Activated CD4-positive, alpha-beta memory T cell treated with anti-CD3 and anti-CD28 coated beads for 36 hours (primary cell): Measurements from ENCODE around the gene TTK. TPM values are rescaled to one million over a fixed set of nuclear protein-coding genes. Genes with fewer than 3 reads are reported as not detected.
A peak's percentile ranks its signal among the peaks of the same experiment; 100 is the strongest.

ENCODE experiments used
- CTCF ChIA-PET: fragments of 350-600 bp; sonication (Branson Sonifier 250); formaldehyde crosslinking; loops from one replicate; lab custom pipeline; 2021; ENCODE audit warnings: antibody characterized with exemption, inconsistent platforms; lab: Charles Lee
- POLR2A ChIA-PET: fragments of 350-600 bp; sonication (Branson Sonifier 250); formaldehyde crosslinking; loops from one replicate; lab custom pipeline; 2021; ENCODE audit warnings: antibody characterized with exemption; lab: Charles Lee
- DNase-seq: peaks from one replicate; pipeline ENCODE4 v3.0.0-alpha.2; 2020
- H3K27ac Mint-ChIP-seq: one replicate; pipeline ENCODE4 v1.8.0; 2021; ENCODE audit warnings: mixed read lengths
- H3K27me3 Mint-ChIP-seq: one replicate; pipeline ENCODE4 v1.8.0; 2021; ENCODE audit warnings: mixed read lengths
- H3K36me3 Mint-ChIP-seq: one replicate; pipeline ENCODE4 v1.8.0; 2021; ENCODE audit warnings: mixed read lengths
- H3K4me1 Mint-ChIP-seq: one replicate; pipeline ENCODE4 v1.8.0; 2021; ENCODE audit warnings: low read depth, mixed read lengths
- H3K4me3 Mint-ChIP-seq: one replicate; pipeline ENCODE4 v1.8.0; 2021; ENCODE audit warnings: mild to moderate bottlenecking, mixed read lengths
- H3K9me3 Mint-ChIP-seq: one replicate; pipeline ENCODE4 v1.8.0; 2021; ENCODE audit warnings: mixed read lengths
- intact Hi-C: fragments of 100-400 bp; cut with micrococcal nuclease; formaldehyde crosslinking; loops from one replicate; pipeline ENCODE4 v1.15.1; 2023
- total RNA-seq, 2 experiments: library from RNA; stranded (reverse); gene quantifications; one replicate each; pipeline ENCODE4 v1.2.3, GENCODE V29; 2021

The TTK gene
- 10 to 100 TPM; 37.2 to 39.4 TPM for total RNA-seq

DNA sequence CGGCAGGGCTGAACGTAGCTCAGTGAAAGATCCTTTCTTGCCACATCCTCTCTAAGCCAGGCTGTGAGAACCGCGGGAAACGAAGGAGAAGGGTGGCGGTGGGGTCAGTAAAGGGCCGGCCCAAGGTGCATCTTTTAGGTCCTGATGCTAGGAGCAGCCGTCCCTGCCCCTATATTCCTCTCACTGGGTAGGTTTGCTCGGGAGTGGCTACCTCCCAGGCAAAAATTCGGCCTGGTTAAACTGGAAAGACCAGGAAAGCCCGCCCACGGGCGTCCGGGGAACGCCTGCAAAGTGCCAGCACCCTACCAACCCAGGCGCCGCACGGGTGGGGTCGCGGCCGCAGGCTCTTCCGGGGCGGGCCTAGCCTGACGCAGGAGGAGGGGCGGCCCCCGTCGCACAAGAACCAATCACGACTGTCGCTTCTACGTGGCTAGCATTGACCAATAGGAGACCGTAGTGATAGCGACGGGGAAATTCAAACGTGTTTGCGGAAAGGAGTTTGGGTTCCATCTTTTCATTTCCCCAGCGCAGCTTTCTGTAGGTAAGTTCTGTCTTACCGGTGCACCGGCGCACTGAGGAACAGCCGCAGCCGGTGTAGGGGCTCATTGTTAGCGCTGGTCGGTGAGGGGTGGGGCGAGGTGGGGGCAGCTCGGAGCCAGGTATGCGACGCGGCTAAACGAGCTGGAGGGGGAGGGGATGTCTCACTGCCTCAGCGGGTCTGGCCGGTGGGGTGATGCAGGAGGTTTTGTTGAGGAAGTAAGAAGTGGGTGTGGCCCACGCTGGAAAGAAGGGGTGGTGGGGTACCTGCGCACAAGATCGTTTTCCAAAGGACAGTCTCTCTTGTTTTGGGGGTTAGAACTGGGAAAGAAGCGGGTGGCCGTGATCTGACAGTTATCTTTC lies at the start of gene TTK:
TSS of gene TTK (plus strand) at position 477 of the 900 bp plus-strand sequence. CDS start 1,195 bp downstream, outside the sequence.
- peaks cover 17% of the 10 kb centered on the region for H3K36me3 Mint-ChIP-seq
- H3K4me3 Mint-ChIP-seq, result peak within 1 kb of the TSS; percentile 94
- CTCF ChIA-PET, result interaction anchor here (1.0 to 1.8 kb wide), 3 partner anchors 55 to 89 kb away, joined by 3 to 9 read pairs (median 7); no protein-coding TSS in a partner anchor

DNA sequence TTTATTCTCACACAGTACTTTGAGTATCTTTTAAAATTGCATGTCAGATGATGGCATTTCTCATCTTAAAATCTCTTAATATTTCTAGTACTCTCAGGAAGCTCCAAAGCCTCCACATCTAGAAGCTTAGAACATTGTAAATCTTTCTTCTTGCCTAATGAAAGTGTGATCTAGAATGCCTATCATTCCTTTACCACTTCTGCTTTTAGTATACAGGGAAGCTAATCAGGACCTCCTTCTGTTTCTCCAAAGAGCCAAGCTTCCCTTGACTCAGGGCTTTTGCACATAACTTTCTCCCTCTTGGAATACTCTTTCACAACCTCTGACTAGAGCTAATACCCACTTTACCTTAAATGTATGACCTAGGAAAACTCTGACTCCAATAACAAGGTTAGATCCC lies 49.6 kb upstream of the TTK start:
- H3K4me3 Mint-ChIP-seq, result no peak overlapping the region
- H3K36me3 Mint-ChIP-seq, result no peaks in the 10 kb centered on the region
- intact Hi-C loops, result no loop called here
- ChIA-PET POLR2A (no interaction called here), CTCF (interaction anchor here (0.8 kb wide), 1 partner anchor 139 kb away, joined by 3 read pairs; no protein-coding TSS in a partner anchor)
- H3K4me1 Mint-ChIP-seq, result no peaks in the 10 kb centered on the region
- no peak overlapping the region for H3K27ac Mint-ChIP-seq
- peaks cover 5% of the 10 kb centered on the region for H3K9me3 Mint-ChIP-seq
- peaks cover 15% of the 10 kb centered on the region for H3K27me3 Mint-ChIP-seq
- no peak for DNase-seq

More for the DNA sequence above, at the start of gene TTK:
- Mint-ChIP-seq H3K27ac (peak within 1 kb of the TSS; percentile 86), H3K27me3 (peaks cover 3% of the 10 kb centered on the region), H3K4me1 (peaks cover 28% of the 10 kb centered on the region), H3K9me3 (no peaks in the 10 kb centered on the region)
- POLR2A ChIA-PET, result interaction anchor here (1.1 to 1.3 kb wide), 3 partner anchors 58 to 102 kb away, joined by 3 to 7 read pairs (median 3); partner anchors contain the start of gene BCKDHB
- intact Hi-C loops, result loop anchor here (1.0 to 5.0 kb wide), 8 partner anchors 55 to 1748 kb away; partner anchors contain the start of genes BCKDHB and TENT5A
- DNase-seq, result peak; percentile 94

- peaks cover 9% of the 10 kb centered on the region for H3K27me3 Mint-ChIP-seq
- CTCF ChIA-PET, result interaction anchor here (2.1 to 3.4 kb wide), 2 partner anchors 15 to 18 kb away, joined by 6 to 16 read pairs; no protein-coding TSS in a partner anchor
- no peak overlapping the region for H3K4me3 Mint-ChIP-seq
- no peaks in the 10 kb centered on the region for H3K36me3 Mint-ChIP-seq
- POLR2A ChIA-PET, result no interaction called here
- intact Hi-C loops, result no loop called here
- DNase-seq, result no peak
- peaks cover 19% of the 10 kb centered on the region for H3K9me3 Mint-ChIP-seq
- H3K4me1 Mint-ChIP-seq, result no peaks in the 10 kb centered on the region
- H3K27ac Mint-ChIP-seq, result peak overlapping the region; percentile 28
Observed at GRCh38 chr6:79964607-79965081, 39.8 kb upstream of the TTK start.

DNA sequence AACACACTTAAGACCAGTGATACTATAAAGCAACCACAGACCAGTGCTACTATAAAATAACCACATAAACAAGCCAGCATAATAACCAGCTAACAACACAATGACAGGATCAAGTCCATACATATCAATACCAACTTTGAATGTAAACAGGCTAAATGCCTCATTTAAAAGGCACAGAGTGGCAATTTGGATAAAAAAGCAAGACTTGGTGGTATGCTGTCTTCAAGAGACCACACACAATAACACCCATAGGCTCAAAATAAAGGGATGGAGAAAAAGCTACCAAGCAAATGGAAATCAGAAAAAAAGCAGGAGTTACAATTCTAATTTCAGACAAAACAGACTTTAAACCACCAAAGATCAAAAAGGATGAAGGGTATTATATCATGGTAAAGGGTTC lies 37.3 kb upstream of the TTK start:
- H3K27me3 Mint-ChIP-seq, result peaks cover 8% of the 10 kb centered on the region
- H3K36me3 Mint-ChIP-seq, result no peaks in the 10 kb centered on the region
- H3K27ac Mint-ChIP-seq, result no peak overlapping the region
- no peaks in the 10 kb centered on the region for H3K4me1 Mint-ChIP-seq
- ChIA-PET CTCF (interaction anchor here (3.4 kb wide), 1 partner anchor 18 kb away, joined by 16 read pairs; no protein-coding TSS in a partner anchor), POLR2A (no interaction called here)
- H3K4me3 Mint-ChIP-seq, result no peak overlapping the region
- H3K9me3 Mint-ChIP-seq, result peaks cover 24% of the 10 kb centered on the region
- no peak for DNase-seq
- intact Hi-C loops, result no loop called here

GRCh38 chr6:79969784-79970183 lies 34.7 kb upstream of the TTK start:
- no peaks in the 10 kb centered on the region for H3K4me1 Mint-ChIP-seq
- ChIA-PET CTCF (no interaction called here), POLR2A (no interaction called here)
- no peaks in the 10 kb centered on the region for H3K36me3 Mint-ChIP-seq
- intact Hi-C loops, result no loop called here
- DNase-seq, result no peak
- peaks cover 4% of the 10 kb centered on the region for H3K27me3 Mint-ChIP-seq
- H3K4me3 Mint-ChIP-seq, result no peak overlapping the region
- H3K27ac Mint-ChIP-seq, result no peak overlapping the region
- H3K9me3 Mint-ChIP-seq, result peaks cover 24% of the 10 kb centered on the region

DNA sequence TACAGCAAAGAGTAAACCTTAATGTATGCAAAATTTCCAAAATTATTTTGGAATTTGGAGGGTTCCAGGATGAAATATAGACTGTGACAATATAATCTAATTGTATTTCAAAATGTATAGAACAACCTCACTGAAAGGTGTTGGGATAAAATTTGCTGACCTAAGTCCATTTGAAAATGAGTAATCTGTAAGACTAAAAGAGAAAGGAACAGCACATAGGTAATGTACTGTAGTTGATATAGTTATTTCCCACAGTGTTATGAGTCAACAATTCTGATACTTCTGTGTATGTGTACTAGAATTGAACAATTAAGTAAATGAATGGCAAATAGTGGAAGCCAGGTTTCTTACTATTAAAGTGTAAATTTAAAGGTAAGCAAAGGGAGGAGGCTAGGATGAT lies 33.3 kb upstream of the TTK start:
- intact Hi-C loops, result no loop called here
- POLR2A ChIA-PET, result no interaction called here
- Mint-ChIP-seq H3K4me1 (peaks cover 2% of the 10 kb centered on the region), H3K27ac (no peak overlapping the region), H3K36me3 (no peaks in the 10 kb centered on the region), H3K27me3 (peaks cover 10% of the 10 kb centered on the region), H3K4me3 (no peak overlapping the region), H3K9me3 (peaks cover 24% of the 10 kb centered on the region)
- no peak for DNase-seq
- CTCF ChIA-PET, result no interaction called here

DNA sequence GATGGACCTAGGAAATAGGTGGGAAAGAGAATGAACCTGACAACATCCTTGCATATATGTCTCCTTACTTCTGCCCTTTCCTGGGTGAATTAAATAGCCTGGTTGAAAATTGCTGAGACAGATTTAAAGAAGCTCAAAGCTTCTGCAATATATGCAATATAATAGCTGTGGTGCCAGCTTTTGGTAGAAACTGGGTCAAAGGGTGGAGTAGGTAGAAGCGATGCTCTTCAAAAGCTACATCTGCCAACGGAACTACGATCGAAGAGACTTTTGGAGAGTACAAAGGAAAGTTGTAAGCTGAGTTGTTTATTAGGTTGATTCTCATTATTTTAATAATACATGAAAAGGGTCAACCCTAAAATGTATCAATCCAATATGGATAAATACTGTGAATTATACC lies 22.8 kb upstream of the TTK start:
- intact Hi-C loops, result no loop called here
- no peak for DNase-seq
- Mint-ChIP-seq H3K9me3 (no peaks in the 10 kb centered on the region), H3K27me3 (peaks cover 7% of the 10 kb centered on the region), H3K36me3 (no peaks in the 10 kb centered on the region), H3K4me1 (no peaks in the 10 kb centered on the region), H3K27ac (no peak overlapping the region), H3K4me3 (no peak overlapping the region)
- CTCF ChIA-PET, result interaction anchor here (1.0 to 1.6 kb wide), 2 partner anchors 33 to 35 kb away, joined by 3 to 12 read pairs; no protein-coding TSS in a partner anchor
- POLR2A ChIA-PET, result no interaction called here

DNA sequence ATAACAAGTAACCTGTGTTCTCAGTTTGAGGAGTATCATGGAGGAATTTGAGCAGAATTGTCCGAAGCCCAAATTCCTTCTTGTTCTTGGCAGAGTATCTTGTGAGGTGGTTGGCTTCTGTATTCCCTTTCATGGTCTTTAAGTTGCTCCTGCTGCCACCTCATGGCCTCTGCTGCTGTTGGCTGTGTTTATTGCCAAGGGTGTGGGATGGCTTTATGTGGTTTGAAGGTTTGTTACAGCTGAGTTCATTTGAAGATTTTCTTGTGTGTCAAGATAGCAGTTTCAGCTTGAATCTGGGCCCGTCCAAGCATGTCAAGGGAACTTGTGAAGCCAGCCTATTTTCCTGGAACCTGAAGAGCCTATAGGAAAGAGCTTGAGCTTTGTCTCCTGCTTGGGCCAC lies 20.2 kb upstream of the TTK start:
- Mint-ChIP-seq H3K9me3 (no peaks in the 10 kb centered on the region), H3K36me3 (no peaks in the 10 kb centered on the region), H3K4me1 (no peaks in the 10 kb centered on the region), H3K4me3 (no peak overlapping the region), H3K27ac (no peak overlapping the region), H3K27me3 (peaks cover 2% of the 10 kb centered on the region)
- POLR2A ChIA-PET, result no interaction called here
- CTCF ChIA-PET, result interaction anchor here (4.0 kb wide), 1 partner anchor 35 kb away, joined by 18 read pairs; no protein-coding TSS in a partner anchor
- DNase-seq, result peak; percentile 23
- intact Hi-C loops, result loop anchor here (1.0 kb wide), 1 partner anchor 35 kb away; no protein-coding TSS in a partner anchor

DNA sequence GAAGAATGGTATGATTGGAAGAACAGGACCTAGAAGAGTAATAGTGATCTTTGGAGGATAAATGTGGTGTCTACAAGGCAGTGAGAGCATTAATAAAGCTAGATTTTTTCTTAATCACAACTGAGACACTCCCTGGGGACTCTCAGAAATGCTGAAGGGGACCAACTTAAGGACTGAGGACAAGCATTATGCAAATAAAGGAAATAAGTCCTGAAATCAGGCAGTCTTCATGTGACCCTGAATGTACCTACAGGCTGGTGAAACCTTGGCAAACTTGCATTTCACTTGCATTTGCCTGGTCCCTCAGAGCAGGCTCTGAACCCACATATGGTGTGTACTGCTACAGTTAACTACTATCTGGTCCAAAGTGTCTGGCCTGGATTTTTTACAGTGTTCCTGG lies 19.3 kb upstream of the TTK start:
- intact Hi-C loops, result no loop called here
- Mint-ChIP-seq H3K9me3 (no peaks in the 10 kb centered on the region), H3K4me3 (no peak overlapping the region), H3K27ac (no peak overlapping the region), H3K36me3 (no peaks in the 10 kb centered on the region), H3K4me1 (no peaks in the 10 kb centered on the region), H3K27me3 (no peaks in the 10 kb centered on the region)
- no peak for DNase-seq
- POLR2A ChIA-PET, result no interaction called here
- CTCF ChIA-PET, result interaction anchor here (4.0 kb wide), 1 partner anchor 35 kb away, joined by 18 read pairs; no protein-coding TSS in a partner anchor

DNA sequence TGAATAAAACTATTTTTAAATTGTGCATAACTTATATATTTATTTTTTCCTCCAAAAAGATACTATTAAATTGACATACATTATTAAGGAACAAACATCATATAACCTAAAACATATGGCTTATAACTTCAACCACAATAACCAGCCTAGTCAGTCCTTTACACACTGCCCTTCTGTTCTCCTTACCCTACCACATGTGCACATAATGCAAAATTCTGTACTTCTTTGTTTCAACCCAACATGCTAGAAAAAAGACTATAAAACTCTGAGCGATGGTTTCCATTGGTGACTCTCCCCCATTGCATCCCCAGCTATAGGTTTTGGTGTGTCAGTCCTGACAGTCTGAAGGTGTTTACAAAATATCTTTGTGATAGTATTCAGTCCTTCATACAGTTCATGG lies 14.8 kb upstream of the TTK start:
- intact Hi-C loops, result no loop called here
- POLR2A ChIA-PET, result no interaction called here
- Mint-ChIP-seq H3K27ac (no peak overlapping the region), H3K4me1 (no peaks in the 10 kb centered on the region), H3K27me3 (no peaks in the 10 kb centered on the region), H3K9me3 (no peaks in the 10 kb centered on the region), H3K4me3 (no peak overlapping the region), H3K36me3 (no peaks in the 10 kb centered on the region)
- no peak for DNase-seq
- CTCF ChIA-PET, result no interaction called here

GRCh38 chr6:79993012-79993910 lies 11.2 kb upstream of the TTK start:
- Mint-ChIP-seq H3K9me3 (no peaks in the 10 kb centered on the region), H3K36me3 (no peaks in the 10 kb centered on the region), H3K4me1 (no peaks in the 10 kb centered on the region), H3K27me3 (no peaks in the 10 kb centered on the region), H3K27ac (no peak overlapping the region), H3K4me3 (no peak overlapping the region)
- intact Hi-C loops, result no loop called here
- no peak for DNase-seq
- CTCF ChIA-PET, result no interaction called here
- POLR2A ChIA-PET, result no interaction called here
